Measurements from ENCODE around the gene PLEKHO2.

The PLEKHO2 gene

GRCh38 chr15:64915518-64916227, 74.0 kb downstream of the PLEKHO2 start:
- DNase-seq = no peak

GRCh38 chr15:64916365-64916764, 74.7 kb downstream of the PLEKHO2 start:
- no peak for DNase-seq

- no peak for DNase-seq
Measured at GRCh38 chr15:64917211-64917610, 75.5 kb downstream of the PLEKHO2 start.
